ENCODE results near the gene CHRM2.

The CHRM2 gene

GRCh38 chr7:137018468-137018867, 150.0 kb downstream of the CHRM2 start:
- in situ Hi-C loops (cut with MboI; ENCODE audit: low sequenced_read_pairs), result no loop called here

- in situ Hi-C loops (cut with MboI; ENCODE audit: low sequenced_read_pairs), result no loop called here
These were observed 151.9 kb downstream of the CHRM2 start for GRCh38 chr7:137020351-137020750.

- in situ Hi-C loops (cut with MboI; ENCODE audit: low sequenced_read_pairs), result no loop called here
These were observed 157.2 kb downstream of the CHRM2 start for GRCh38 chr7:137025469-137026175.

- in situ Hi-C loops (cut with MboI; ENCODE audit: low sequenced_read_pairs), result no loop called here
These were observed 157.7 kb downstream of the CHRM2 start for GRCh38 chr7:137026176-137026500.

DNA sequence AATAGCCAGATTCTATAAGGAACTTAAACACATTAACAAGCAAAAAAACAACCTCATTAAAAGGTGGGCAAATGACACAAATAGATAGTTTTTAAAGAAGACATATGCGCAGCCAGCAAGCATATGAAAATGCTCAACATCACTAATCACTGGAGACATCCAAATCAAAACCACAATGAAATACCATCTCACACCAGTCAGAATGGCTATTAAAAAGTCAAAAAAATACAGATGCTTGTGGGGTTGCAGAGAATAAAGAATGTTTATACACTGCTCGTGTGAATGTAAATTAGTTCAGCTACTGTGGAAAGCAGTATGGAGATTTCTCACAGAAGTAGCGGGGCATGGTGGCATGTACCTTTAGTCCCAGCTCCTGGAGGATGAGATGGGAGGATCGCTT, 164.0 kb downstream of the CHRM2 start:
- in situ Hi-C loops (cut with MboI; ENCODE audit: low sequenced_read_pairs), result no loop called here

DNA sequence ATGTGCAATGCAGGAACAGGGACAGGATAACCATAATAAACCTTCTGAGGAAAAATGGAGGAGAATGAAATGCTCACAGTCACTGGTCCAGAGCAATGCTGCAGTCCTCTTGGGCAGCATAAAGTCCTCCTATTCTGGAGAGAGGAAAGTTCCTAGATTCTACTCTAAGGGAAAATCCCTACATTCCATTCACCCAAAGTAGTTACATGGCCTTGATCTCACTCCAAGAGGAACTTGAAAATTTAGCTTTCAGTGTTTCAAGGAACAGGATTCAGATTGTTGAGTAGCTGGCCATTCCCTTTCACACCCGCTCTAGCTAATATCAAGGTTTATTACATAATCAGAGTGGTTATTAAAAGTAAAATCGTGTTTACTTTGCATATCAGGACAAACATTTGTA, 168.3 kb downstream of the CHRM2 start:
- in situ Hi-C loops (cut with MboI; ENCODE audit: low sequenced_read_pairs), result no loop called here

DNA sequence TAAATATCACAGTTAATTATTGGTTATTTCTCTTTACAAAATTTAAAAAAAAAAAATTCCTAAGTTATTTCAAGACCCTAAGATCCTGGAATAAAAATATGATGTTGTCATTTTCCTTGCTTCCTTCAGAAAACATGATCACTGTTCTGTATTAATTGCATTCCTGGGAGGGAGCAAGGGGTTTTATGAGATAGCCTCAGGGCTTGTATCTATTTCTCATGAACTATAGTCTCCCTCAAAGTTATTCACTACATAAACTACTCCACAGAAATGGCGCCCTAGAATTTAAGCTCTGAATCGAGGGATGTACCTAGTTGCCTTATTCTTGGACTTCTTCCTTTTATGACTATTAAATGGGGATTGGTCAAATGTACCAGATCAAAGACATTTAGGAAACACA, 170.3 kb downstream of the CHRM2 start:
- in situ Hi-C loops (cut with MboI; ENCODE audit: low sequenced_read_pairs), result no loop called here

DNA sequence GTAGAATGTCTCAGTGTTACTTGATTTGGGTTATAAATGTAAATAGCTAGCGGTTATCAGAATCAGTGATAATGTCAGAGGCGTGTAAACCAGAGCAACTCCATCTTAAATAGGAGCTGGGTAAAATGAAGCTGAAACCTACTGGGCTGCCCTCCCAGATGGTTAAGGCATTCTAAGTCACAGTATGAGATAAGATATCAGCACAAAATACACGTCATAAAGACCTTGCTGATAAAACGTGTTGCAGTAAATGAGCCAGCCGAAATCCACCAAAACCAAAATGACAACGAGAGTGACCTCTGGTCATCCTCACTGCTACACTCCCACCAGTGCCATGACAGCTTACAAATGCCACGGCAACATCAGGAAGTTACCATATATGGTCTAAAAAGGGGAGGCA, 172.3 kb downstream of the CHRM2 start:
- in situ Hi-C loops (cut with MboI; ENCODE audit: low sequenced_read_pairs), result no loop called here

- in situ Hi-C loops (cut with MboI; ENCODE audit: low sequenced_read_pairs), result no loop called here
These were observed 177.1 kb downstream of the CHRM2 start for GRCh38 chr7:137045573-137045972.

DNA sequence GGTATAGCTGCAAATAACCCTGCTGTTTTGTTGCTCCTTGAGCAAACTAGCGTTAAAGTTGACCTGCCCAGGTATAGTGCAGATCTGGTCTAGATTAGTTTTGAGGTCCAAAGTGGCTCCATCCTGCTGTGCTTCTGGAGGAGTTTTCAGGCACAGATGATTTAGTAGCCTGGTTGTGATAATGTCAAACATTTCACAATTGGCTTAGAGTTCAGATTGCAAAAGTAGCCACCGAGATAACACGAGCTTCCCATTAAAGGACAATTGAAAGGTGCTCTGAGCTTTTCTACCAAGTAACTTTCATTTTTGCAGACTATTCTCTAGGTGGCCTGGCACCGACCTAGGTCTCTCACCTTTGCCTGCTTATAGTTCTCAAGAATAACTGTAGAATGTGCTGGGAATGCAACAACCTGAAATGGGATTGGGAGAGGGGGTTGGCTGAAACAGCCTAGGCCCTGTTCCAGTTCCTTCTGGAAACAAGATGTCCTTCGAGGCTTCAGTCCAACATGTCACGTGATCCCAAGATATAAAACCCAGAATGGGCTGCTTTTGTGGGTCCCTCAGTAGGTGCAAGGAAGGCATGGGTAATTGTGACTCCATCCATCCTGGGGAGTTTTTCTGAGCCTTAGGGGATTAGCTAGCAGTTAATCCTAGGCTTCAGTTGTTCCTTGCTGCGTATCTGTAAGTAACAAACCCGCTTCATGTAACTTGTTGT, 201.0 kb downstream of the CHRM2 start:
- in situ Hi-C loops (cut with MboI; ENCODE audit: low sequenced_read_pairs), result no loop called here
